ENCODE measurements around the gene RBFOX2. TPM values are rescaled to one million over a fixed set of nuclear protein-coding genes. Genes with fewer than 3 reads are reported as not detected.

RBFOX2 gene
- total RNA-seq, 1 donor from 2014 or later, result 147 TPM

DNA sequence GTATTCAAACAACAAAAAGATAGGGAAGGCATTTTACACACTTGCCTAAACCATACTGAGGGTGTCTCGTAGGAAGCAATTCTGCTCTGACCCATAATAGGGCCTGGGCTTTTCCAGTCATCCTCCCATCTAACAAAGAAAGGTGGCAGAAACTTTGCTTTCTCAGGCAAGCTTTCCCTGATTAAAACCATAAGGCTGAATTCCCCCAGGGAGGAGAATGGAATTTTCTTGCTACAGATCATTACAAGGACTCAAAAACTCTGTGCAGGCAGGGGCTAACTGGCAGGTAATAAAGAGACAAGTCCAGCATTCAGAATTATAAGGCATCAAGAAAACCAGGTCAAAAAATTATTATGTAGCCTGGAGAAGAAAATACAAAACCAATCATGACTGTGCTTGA, 90.4 kb downstream of the RBFOX2 start:
- TF ChIP-seq, protein P1, sequence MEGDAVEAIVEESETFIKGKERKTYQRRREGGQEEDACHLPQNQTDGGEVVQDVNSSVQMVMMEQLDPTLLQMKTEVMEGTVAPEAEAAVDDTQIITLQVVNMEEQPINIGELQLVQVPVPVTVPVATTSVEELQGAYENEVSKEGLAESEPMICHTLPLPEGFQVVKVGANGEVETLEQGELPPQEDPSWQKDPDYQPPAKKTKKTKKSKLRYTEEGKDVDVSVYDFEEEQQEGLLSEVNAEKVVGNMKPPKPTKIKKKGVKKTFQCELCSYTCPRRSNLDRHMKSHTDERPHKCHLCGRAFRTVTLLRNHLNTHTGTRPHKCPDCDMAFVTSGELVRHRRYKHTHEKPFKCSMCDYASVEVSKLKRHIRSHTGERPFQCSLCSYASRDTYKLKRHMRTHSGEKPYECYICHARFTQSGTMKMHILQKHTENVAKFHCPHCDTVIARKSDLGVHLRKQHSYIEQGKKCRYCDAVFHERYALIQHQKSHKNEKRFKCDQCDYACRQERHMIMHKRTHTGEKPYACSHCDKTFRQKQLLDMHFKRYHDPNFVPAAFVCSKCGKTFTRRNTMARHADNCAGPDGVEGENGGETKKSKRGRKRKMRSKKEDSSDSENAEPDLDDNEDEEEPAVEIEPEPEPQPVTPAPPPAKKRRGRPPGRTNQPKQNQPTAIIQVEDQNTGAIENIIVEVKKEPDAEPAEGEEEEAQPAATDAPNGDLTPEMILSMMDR (IDR thresholded peaks at IDR 0.05), result no peak
- Mint-ChIP-seq H3K4me3 (ENCODE audit: unreplicated experiment) (no peak overlapping the region), H3K27ac (ENCODE audit: unreplicated experiment) (no peak overlapping the region), H3K4me1 (ENCODE audit: low read depth) (peaks cover 7% of the 10 kb centered on the region), H3K27me3 (ENCODE audit: low read depth) (no peaks in the 10 kb centered on the region), H3K36me3 (ENCODE audit: low read depth) (peaks cover 2% of the 10 kb centered on the region), H3K9me3 (ENCODE audit: low read depth) (no peaks in the 10 kb centered on the region)
- no peak for DNase-seq (ENCODE audit: low spot score)

DNA sequence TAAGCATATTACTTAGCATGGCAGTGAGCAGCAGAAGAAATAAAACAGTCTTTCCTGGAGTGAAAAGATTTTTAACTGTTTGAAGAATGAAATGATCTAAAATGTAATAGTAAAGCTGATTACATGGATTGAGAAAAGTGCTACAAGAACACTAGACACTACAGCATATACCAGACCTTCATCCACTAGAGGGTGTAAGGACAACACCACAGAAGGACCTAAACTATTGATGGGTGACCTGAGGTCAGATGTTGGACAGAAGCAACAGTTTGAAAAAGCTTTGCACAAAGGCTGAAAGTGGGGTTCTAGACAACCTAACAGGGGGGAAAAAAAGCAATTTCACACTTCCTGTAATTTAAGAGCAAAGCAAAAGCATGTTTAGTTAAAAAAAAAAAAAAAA, 97.7 kb downstream of the RBFOX2 start:
- H3K27ac Mint-ChIP-seq (ENCODE audit: unreplicated experiment), result no peak overlapping the region
- H3K36me3 Mint-ChIP-seq (ENCODE audit: low read depth), result peaks cover 1% of the 10 kb centered on the region
- H3K4me1 Mint-ChIP-seq (ENCODE audit: low read depth), result peaks cover 9% of the 10 kb centered on the region
- TF ChIP-seq, protein P1 (IDR thresholded peaks at IDR 0.05), result peak; percentile 86
- H3K27me3 Mint-ChIP-seq (ENCODE audit: low read depth), result no peaks in the 10 kb centered on the region
- H3K4me3 Mint-ChIP-seq (ENCODE audit: unreplicated experiment), result no peak overlapping the region
- H3K9me3 Mint-ChIP-seq (ENCODE audit: low read depth), result no peaks in the 10 kb centered on the region
- DNase-seq (ENCODE audit: low spot score), result no peak

DNA sequence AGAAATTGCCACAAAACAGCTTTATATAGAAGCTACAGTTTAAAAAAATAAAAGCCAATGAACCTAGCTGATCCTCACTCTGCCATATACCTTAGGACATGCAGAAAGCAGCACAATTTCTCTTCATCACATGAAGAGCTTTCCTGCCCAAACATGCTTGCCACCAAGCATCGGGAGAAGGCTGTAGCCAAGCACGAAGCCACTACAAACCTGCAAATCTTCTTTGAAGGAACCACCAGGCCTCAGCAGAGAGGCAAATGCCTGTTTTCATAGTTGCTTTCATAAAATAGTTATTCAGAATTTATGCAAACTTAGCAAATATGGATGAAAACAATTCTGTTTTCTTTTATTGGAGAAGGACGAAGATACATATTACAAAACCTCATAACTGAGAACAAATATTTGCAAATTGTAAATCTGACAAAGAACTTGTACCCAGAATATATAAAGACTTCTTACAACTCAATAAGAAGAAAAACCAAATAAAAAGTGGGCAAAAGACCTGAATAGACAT, 100.3 kb downstream of the RBFOX2 start:
- H3K27me3 Mint-ChIP-seq (ENCODE audit: low read depth), result no peaks in the 10 kb centered on the region
- no peaks in the 10 kb centered on the region for H3K9me3 Mint-ChIP-seq (ENCODE audit: low read depth)
- no peak for DNase-seq (ENCODE audit: low spot score)
- no peak overlapping the region for H3K27ac Mint-ChIP-seq (ENCODE audit: unreplicated experiment)
- no peak overlapping the region for H3K4me3 Mint-ChIP-seq (ENCODE audit: unreplicated experiment)
- H3K4me1 Mint-ChIP-seq (ENCODE audit: low read depth), result peaks cover 9% of the 10 kb centered on the region
- H3K36me3 Mint-ChIP-seq (ENCODE audit: low read depth), result peaks cover 1% of the 10 kb centered on the region
- TF ChIP-seq, protein P1 (IDR thresholded peaks at IDR 0.05), result no peak

DNA sequence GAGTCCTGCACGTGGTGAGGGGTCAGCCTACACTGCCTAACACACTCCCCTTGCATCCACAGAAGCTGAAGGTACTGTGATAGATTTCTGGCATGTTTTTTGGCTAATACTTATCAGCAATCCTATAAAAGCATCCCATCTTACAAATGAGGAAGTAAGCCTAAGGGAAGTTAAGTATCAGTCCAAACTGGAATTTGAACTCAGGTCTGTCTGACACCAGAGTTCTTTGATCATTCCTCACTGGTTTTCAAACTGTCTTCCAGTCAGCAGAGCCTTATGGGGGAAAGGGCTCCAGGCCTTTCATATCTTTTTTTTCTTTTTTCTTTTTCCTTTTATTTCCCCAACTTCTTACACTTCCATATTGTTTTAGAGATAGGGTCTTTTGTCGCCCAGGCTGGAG, 105.6 kb downstream of the RBFOX2 start:
- Mint-ChIP-seq H3K9me3 (ENCODE audit: low read depth) (no peaks in the 10 kb centered on the region), H3K27ac (ENCODE audit: unreplicated experiment) (peak overlapping the region; percentile 12), H3K4me3 (ENCODE audit: unreplicated experiment) (no peak overlapping the region), H3K4me1 (ENCODE audit: low read depth) (peaks cover 24% of the 10 kb centered on the region), H3K27me3 (ENCODE audit: low read depth) (no peaks in the 10 kb centered on the region), H3K36me3 (ENCODE audit: low read depth) (no peaks in the 10 kb centered on the region)
- DNase-seq (ENCODE audit: low spot score), result no peak
- TF ChIP-seq, protein P1 (IDR thresholded peaks at IDR 0.05), result no peak

DNA sequence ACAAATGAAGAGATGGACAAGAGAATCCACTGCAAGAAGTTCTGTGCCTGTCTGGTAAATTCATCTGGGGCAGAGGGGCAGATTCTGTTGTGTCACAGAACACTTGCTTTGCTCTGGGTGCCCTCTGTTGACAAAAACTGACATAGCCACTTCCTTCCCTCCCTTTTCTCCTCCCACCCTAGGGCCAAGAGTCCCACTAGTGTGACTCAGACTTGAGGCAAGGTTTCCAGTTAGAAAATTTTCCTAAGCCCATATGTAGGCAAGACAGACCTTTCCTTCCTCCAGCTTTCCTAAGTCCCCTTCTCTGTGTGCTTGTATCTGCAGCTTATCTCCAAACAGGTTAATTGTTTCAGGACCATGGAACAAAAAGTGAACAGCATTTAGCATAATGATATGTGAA, 106.8 kb downstream of the RBFOX2 start:
- H3K27me3 Mint-ChIP-seq (ENCODE audit: low read depth), result no peaks in the 10 kb centered on the region
- H3K9me3 Mint-ChIP-seq (ENCODE audit: low read depth), result no peaks in the 10 kb centered on the region
- TF ChIP-seq, protein P1 (IDR thresholded peaks at IDR 0.05), result peak; percentile 87
- no peaks in the 10 kb centered on the region for H3K36me3 Mint-ChIP-seq (ENCODE audit: low read depth)
- H3K27ac Mint-ChIP-seq (ENCODE audit: unreplicated experiment), result peak overlapping the region; percentile 88
- H3K4me3 Mint-ChIP-seq (ENCODE audit: unreplicated experiment), result no peak overlapping the region
- no peak for DNase-seq (ENCODE audit: low spot score)
- peaks cover 28% of the 10 kb centered on the region for H3K4me1 Mint-ChIP-seq (ENCODE audit: low read depth)

Measured in chondrocyte (in vitro differentiated cells).